ENCODE data around the gene ADAT1.

The ADAT1 gene

DNA sequence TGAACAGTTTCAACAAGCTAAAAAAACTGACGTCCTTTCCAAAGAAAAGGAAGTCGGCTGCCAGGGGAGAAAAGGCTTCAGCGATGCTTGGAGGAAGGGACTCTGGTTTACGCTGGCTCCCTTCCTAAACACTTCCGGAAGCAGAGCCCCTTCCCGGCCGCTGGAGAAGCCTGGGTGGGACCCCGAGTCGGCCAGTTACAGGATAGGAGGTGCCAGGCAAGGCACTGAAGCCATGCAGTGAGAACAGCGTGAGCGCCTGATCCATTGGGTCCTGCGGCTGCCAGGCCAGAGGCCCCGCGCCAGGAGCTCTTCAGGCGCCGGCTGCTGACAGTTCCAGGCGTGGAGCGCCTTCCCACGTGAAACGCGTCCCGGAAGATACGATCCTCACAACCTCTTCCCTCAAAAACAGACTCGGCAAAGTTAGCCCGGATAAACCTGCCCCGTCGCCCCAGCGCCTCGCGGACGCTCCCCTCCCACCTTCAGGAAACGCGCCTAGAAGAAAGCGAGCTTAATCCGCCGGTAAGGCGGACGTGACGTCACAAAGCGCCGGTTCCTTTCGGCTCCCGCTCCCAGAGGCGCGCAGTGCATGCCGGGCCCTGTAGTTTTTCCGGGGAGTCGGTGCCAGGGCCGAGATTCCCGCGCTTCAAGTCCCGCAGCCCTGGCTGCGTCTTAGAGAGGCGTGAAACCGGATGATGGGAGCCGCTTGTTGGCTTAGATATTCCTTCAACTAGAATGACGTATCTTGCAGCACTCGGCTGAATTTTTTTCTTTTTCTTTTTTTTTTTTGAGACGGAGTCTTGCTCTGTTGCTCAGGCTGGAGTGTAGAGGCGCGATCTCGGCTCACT, at the start of gene ADAT1 (continued):
- TF ChIP-seq ZSCAN18 (tag by site-specific recombination; IDR thresholded peaks at IDR 0.05): no peak
- peak; percentile 74 for TF ChIP-seq ZNF555 (tag by site-specific recombination; conservative IDR thresholded peaks at IDR 0.05)
- peak; percentile 60 for TF ChIP-seq PATZ1 (tag by site-specific recombination; IDR thresholded peaks at IDR 0.05)
- no peak for TF ChIP-seq TSHZ1 (tag by site-specific recombination; IDR thresholded peaks at IDR 0.05; ENCODE audit: borderline replicate concordance)
- TF ChIP-seq ZNF660 (tag by site-specific recombination; IDR thresholded peaks at IDR 0.05): peak; percentile 72; the same call in 1 of the 2 replicates
- peak; percentile 99 for TF ChIP-seq ZNF335 (tag by site-specific recombination; conservative IDR thresholded peaks at IDR 0.05)
- peak; percentile 82 for TF ChIP-seq ZNF501 (tag by site-specific recombination; IDR thresholded peaks at IDR 0.05)
- TF ChIP-seq, protein P1, sequence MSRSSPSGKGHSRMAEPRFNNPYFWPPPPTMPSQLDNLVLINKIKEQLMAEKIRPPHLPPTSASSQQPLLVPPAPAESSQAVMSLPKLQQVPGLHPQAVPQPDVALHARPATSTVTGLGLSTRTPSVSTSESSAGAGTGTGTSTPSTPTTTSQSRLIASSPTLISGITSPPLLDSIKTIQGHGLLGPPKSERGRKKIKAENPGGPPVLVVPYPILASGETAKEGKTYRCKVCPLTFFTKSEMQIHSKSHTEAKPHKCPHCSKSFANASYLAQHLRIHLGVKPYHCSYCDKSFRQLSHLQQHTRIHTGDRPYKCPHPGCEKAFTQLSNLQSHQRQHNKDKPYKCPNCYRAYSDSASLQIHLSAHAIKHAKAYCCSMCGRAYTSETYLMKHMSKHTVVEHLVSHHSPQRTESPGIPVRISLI (tag by site-specific recombination; IDR thresholded peaks at IDR 0.05): peak; percentile 39; the same call in 1 of the 2 replicates
- TF ChIP-seq, protein P2, sequence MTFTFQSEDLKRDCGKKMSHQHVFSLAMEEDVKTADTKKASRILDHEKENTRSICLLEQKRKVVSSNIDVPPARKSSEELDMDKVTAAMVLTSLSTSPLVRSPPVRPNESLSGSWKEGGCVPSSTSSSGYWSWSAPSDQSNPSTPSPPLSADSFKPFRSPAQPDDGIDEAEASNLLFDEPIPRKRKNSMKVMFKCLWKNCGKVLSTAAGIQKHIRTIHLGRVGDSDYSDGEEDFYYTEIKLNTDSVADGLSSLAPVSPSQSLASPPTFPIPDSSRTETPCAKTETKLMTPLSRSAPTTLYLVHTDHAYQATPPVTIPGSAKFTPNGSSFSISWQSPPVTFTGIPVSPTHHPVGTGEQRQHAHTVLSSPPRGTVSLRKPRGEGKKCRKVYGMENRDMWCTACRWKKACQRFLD (tag by site-specific recombination; IDR thresholded peaks at IDR 0.05): 0 out of 2 replicates have a peak, but pooled peaks have one; percentile 51
- no peak for TF ChIP-seq ZNF624 (tag by site-specific recombination; IDR thresholded peaks at IDR 0.05)
- TF ChIP-seq ZNF48 (tag by site-specific recombination; IDR thresholded peaks at IDR 0.05): no peak
- TF ChIP-seq ZNF707 (tag by site-specific recombination; IDR thresholded peaks at IDR 0.05): no peak
- no peak for TF ChIP-seq ZNF791 (tag by site-specific recombination; IDR thresholded peaks at IDR 0.05)
- TF ChIP-seq ZNF121 (tag by site-specific recombination; IDR thresholded peaks at IDR 0.05): peak; percentile 88
- no peak for TF ChIP-seq GLIS2 (tag by site-specific recombination; IDR thresholded peaks at IDR 0.05)
- TF ChIP-seq PBX3 (CRISPR knock-in tag; IDR thresholded peaks at IDR 0.05): 0 out of 2 replicates have a peak, but pooled peaks have one; percentile 31
- no peak for TF ChIP-seq KLF7 (tag by site-specific recombination; IDR thresholded peaks at IDR 0.05; ENCODE audit: borderline replicate concordance)
- TF ChIP-seq ZNF324 (tag by site-specific recombination; IDR thresholded peaks at IDR 0.05): peak; percentile 35; the same call in 1 of the 2 replicates
- TF ChIP-seq OSR2 (tag by site-specific recombination; IDR thresholded peaks at IDR 0.05): no peak
- peak; percentile 12; the same call in 1 of the 2 replicates for TF ChIP-seq WT1 (tag by site-specific recombination; IDR thresholded peaks at IDR 0.05)
- TF ChIP-seq ZNF558 (tag by site-specific recombination; IDR thresholded peaks at IDR 0.05): no peak
- TF ChIP-seq ZNF354C (tag by site-specific recombination; IDR thresholded peaks at IDR 0.05; ENCODE audit: borderline replicate concordance, low read depth): no peak
- no peak for TF ChIP-seq ZNF157 (tag by site-specific recombination; IDR thresholded peaks at IDR 0.05)
- TF ChIP-seq ZNF610 (tag by site-specific recombination; IDR thresholded peaks at IDR 0.05; ENCODE audit: borderline replicate concordance): peak; percentile 58; the same call in 1 of the 2 replicates
- TF ChIP-seq SETDB1 (IDR thresholded peaks at IDR 0.05; ENCODE audit: insufficient read length, low read length): no peak
- no peak for TF ChIP-seq YY1 (tag by site-specific recombination; IDR thresholded peaks at IDR 0.05)
- TF ChIP-seq EGR2 (tag by site-specific recombination; IDR thresholded peaks at IDR 0.05; ENCODE audit: low read depth): peak; percentile 10; the same call in 1 of the 2 replicates
- peak; percentile 78 for TF ChIP-seq ZNF580 (tag by site-specific recombination; IDR thresholded peaks at IDR 0.05)
- TF ChIP-seq ZNF239 (tag by site-specific recombination; IDR thresholded peaks at IDR 0.05): peak; percentile 47; the same call in 1 of the 2 replicates
